Stimulated activated CD8-positive, alpha-beta memory T cell treated with anti-CD3 and anti-CD28 coated beads, Interleukin-15, amount 100 ng/mL, for 4 hours (primary cell): Measurements from ENCODE around the gene SV2C.
A peak's percentile ranks its signal among the peaks of the same experiment; 100 is the strongest.

Experiments
- DNase-seq, 2 donors: peaks; one replicate each; pipeline ENCODE4 v3.0.0-alpha.2; 2020; ENCODE audit warnings: low read depth in 2 of 2

The SV2C gene

GRCh38 chr5:76256116-76256889 is 173.1 kb downstream of the SV2C start:
- DNase-seq = peak in 1 of 2 donors; percentile 18

DNA sequence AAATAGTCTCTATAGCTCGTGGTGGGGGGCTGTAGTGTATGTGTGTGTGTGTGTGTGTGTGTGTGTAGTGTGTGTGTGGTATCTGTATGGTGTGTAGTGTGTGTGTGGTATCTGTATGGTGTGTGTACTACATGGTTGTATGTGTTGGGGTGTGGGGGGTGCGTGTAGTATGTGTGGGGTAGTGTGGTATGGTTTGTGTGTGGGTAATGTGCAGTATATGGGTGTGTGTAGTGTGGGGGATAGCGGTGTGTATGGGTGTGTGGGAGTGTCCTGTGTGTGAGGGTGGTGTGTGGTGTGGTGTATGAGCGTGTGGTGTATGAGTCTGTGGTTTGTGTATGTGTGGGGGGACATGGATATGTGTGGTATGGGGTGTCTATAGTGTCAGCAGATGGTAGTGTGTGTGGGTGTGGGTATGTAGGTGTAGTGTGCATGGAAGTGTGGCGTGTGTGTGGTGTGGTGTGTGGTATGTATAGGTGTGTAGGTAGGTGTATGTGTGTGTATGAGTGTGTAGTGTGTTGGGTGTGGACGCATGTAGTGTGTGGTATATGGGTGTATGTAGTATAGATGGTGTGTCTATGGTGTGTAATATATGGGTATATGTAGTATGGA is 174.1 kb downstream of the SV2C start:
- no peak for DNase-seq

DNA sequence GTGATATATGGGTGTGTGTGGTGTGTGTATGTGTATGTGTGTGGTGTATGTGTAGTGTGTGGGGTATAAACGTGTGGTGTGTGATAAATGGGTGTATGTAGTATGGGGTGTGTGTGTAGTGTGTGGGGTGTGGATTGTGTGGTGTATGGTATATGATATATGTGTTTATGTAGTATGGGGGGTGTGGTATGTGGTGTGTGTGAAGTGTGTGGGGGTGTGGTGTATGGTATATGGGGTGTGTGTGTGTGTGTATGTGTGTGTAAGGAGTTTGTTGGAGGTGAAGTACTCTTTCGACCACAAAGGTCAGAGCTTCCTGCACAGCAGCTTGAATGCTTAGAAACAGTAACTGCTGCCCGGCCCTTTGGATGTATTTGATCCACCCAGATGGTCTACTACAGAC is 174.7 kb downstream of the SV2C start:
- no peak for DNase-seq

- no peak for DNase-seq
These were observed 181.5 kb downstream of the SV2C start for GRCh38 chr5:76264681-76265080.

DNA sequence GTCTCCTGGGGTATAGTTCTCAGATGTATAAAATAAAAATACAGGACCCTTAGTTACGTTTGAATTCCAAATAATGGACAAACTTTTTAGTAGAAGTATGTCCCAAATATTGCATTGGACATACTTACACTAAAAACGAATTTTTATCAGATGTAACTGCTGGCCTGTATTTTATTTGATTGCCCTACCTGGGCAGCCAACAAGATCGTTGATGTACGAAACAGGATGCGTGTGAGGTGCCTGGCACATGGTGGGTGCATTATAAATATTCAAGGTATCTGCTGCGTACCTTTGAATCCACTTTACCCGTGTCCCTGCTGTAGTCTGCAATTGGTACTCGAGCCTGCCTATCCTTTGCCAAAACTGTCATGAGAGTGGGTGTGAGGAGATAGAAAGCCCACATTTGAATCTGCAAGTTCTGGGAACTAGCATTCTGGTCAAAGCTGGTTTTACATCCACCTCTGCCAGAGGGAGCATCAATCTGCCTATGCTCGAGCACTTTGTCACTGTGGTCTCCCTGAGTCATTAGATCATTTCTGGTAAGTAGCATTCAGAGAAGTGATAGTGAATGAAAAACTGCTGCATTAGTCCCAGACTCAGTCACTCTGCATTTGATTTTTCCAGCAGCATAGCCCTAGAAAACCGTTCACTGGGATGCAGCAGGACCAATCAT is 186.2 kb downstream of the SV2C start:
- no peak for DNase-seq

DNA sequence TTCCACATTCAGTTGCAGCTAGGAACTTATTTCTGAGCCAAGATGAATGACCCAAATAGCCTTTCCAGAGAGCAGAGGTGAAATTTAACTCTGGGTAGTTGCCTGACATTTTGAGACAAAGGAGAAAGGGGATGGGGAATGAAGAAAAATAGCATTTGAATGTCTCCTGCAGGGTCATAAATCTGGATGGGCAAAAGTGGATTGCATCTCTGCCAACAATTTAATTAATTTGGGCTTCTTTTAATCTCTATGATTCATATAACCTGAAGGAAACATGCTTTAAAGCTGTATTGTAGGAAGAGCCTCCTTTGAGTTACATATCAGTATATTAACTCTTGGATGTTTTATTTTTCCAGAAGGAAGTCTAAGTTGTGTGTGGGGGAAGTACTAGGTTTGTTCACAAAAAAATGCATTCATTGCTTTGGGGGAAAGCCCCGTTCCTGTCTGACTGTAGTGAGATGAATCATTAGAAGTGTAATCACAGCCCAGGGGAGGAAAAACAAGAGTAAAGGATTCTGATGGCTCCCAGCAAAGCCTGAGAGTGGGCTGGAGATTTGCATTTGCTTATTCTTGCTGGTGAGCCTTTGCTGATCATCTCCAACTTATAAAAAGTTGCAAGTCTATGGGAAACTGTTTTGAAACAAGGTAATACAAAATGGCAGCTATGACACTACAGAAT is 186.9 kb downstream of the SV2C start:
- DNase-seq = no peak

GRCh38 chr5:76271836-76272235 is 188.7 kb downstream of the SV2C start:
- no peak for DNase-seq

DNA sequence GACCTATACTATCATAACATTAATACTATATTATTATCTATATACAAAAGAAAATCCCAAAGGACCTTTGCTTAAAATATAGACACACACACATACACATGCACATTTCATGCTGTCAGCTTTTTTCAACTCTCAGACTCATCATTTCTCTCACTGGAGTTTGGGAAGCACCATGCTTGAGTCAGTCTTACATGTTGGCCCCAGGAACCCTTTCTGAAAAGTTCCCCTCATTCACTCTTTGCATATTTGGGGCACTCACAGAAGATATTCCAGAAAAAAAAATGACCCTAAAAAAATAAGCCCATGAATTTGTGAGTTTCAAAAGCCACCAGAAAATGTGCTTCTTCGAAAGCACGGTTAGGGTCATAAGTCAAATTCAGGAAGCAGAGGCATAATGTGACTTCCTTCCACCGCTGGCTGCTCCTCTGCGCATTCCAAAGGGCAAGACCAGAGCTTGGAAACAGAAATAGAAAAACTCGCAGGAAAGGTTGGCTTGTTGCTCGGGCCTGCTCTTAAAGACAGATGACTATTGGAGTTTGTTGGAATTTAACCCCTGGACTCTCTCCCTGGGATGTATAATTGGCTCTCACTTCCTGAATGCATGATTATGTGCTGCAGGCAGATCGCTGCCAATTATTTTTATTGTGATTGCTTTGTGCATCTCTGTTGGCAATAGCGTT is 190.2 kb downstream of the SV2C start:
- no peak for DNase-seq

DNA sequence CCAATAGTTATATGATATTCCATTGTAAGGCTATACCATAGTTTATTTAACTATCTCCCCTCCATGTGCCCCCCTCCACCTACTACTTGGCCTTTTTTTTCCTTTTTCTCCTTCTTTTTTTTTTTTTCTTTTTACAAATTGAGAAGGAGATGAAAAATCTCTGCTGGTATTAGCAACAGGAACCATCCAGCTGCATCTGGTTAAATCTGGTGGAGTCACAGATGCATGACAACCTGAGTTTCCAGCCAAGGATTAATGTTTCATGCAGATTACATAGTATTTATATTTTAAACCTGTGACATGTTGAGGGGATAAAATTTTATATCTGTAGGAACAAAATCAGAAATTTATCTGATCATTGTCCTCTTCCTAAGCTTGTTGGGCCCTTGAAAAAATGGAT is 191.4 kb downstream of the SV2C start:
- DNase-seq = no peak

GRCh38 chr5:76277736-76278135 is 194.6 kb downstream of the SV2C start:
- DNase-seq = no peak

GRCh38 chr5:76278261-76278789 is 195.1 kb downstream of the SV2C start:
- DNase-seq = no peak

- DNase-seq = no peak
These were observed 197.3 kb downstream of the SV2C start for GRCh38 chr5:76280494-76280893.

GRCh38 chr5:76283670-76284069 is 200.5 kb downstream of the SV2C start:
- DNase-seq = no peak

DNA sequence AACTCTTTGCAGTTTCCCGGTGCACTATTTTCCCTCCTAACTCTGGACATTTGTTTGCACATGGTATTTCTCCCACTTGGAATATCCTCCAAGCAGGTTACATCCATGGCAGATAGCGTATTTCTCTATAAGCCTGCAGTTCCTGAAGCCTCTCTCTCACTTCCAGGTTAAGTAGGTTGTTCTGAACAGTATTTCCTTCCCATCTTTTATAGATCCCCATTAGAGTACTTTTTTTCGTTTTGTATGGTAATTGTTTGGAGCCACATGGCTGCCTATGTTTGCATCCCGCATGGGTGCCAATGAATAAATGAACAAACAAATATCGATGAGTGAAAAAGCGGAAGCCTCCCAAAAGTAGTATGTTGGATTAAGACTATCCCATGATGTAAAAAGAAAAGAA is 206.5 kb downstream of the SV2C start:
- DNase-seq = no peak

DNA sequence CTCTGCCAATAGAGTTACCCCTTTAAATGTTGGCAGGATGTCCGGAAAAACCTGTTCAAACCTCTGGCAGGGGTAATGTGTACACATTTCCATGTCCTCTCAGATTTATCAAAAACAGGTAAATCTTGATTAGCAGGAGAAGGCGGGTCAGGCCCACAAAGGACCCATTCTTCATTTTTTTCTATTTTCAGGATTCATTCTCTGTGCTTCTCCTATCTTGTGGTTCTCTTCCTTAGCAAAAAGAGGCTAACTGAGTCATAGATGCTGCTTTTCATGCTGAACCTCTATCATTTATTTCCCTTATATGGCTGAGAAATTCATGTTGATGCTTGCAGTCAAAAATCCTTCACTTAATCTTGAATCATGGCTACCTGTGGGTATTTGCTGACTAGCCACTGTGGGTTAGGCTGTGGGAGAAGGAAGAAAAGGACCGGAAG is 207.2 kb downstream of the SV2C start:
- DNase-seq = no peak

GRCh38 chr5:76291305-76292077 is 208.3 kb downstream of the SV2C start:
- no peak for DNase-seq

DNA sequence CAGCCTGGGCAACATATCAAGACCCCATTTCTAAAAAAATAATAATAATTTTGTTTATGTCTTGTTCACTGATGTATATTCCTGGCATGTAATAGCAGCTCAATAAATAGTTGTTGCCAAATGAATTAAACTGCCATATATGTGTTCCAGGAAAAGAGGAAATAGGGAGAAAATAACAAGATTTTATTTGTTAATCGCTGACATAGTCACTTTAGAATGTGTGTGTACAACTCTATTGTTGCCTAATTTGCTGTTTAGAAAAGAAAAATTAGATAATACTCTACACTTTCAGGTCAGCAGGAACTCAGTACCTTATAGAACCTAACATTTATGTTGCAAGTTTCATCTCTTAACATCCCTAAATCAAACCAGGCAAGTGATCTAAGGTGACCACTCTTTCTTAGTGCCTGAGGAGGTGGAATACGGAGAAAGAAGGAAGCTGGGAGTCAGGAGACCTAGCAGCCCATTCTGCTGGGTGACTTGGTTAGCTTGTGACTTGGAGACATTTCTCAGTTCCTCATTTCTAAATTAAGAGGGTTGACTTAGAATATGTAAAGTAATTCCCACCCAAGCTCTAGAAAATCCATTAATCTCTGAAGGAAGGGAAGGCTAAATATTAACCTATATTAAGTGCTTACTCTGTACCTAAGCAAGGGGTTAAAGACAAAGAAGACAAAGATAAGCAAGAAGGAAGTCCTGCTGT is 209.6 kb downstream of the SV2C start:
- no peak for DNase-seq

DNA sequence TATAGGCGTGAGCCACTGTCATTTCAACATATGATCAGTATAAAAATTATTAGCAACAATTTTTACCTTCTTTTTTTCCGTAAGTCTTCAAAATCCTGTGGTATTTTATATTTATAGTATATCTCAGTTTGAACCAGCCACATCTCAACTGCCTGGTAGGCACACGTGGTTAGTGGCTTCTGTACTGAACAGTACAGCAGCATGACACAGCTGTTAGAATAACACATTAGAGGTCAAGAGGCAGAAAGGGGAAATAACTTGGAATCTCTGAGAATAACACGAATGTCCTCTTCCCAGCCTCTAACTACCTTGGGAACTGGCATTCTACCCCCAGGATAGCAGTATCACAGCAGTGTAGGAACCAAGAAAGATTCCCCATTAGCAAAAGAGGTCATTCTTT is 211.4 kb downstream of the SV2C start:
- no peak for DNase-seq

- no peak for DNase-seq
These were observed 215.7 kb downstream of the SV2C start for GRCh38 chr5:76298852-76299251.

GRCh38 chr5:76299592-76299991 is 216.4 kb downstream of the SV2C start:
- no peak for DNase-seq
